ENCODE data around the gene C13orf46. TPM values are rescaled to one million over a fixed set of nuclear protein-coding genes. Genes with fewer than 3 reads are reported as not detected.
A peak's percentile ranks its signal among the peaks of the same experiment; 100 is the strongest.

Gene C13orf46
- total and polyA plus RNA-seq, 2 of the 8 experiments (the other 6 are each of a cell fraction or from before 2014, with no cell fraction given): 0.23 to 0.28 TPM

DNA sequence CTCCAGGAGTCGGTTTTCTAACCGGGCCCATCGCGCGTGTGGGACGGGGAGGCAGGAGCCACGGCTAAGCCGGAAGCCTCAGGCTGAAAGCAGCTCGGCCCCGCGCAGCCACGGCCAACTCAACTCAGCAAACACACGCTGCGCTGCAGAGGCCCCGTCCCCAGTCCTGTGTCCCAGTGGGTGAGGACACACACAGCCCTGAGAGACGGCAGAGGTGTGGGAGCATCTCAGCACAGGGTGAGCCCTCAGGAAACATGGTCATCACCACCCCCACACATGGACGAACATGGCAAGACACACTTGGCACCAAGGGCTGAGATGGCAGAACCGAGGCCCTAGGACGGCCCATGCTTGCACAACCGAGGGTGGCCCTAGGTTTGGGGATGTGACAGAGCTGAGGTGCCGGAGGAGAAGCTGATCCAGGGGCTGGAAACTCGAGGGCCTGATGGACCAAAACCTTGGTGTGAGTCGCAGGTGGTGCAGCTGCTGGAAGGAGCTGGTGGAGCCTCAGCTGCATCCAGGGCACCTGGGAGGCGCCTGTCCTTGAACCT lies 29.0 kb upstream of the C13orf46 start:
- no peak overlapping the region for H3K18ac ChIP-seq (ENCODE audit: extremely low read depth, low read length)
- H2BK20ac ChIP-seq (ENCODE audit: low read length): no peak overlapping the region
- H2BK5ac ChIP-seq (ENCODE audit: low read depth, low read length): peak overlapping the region; percentile 13; the same call in 1 of the 2 replicates
- no peak overlapping the region for H3K56ac ChIP-seq (replicated peaks; ENCODE audit: insufficient read length, low read depth, low read length)
- H3K14ac ChIP-seq (ENCODE audit: insufficient read length): no peak overlapping the region
- H3K79me1 ChIP-seq (ENCODE audit: low read depth, low read length): no peaks in the 10 kb centered on the region
- H4K91ac ChIP-seq (replicated peaks; ENCODE audit: insufficient read length, low read length): no peak overlapping the region
- peak overlapping the region; percentile 80; the same call in 1 of the 2 replicates for H4K8ac ChIP-seq (ENCODE audit: extremely low read depth, insufficient read depth, low read length)
- ChIA-PET CTCF (ENCODE audit: partially characterized antibody) (interaction anchor here (1.0 to 1.7 kb wide), 4 partner anchors 14 to 278 kb away, joined by 3 to 8 read pairs (median 4); no protein-coding TSS in a partner anchor), POLR2A (ENCODE audit: partially characterized antibody) (interaction anchor here (0.7 kb wide), 1 partner anchor 24 kb away, joined by 3 read pairs; no protein-coding TSS in a partner anchor)
- H3K79me2 ChIP-seq (ENCODE audit: control insufficient read depth in 1 of 2, insufficient read depth in 2 of 2, low read length in 2 of 2): no peaks in the 10 kb centered on the region
- TF ChIP-seq TAF7 (optimal IDR thresholded peaks at IDR 0.05; ENCODE audit: borderline replicate concordance, low read depth, low read length) (no peak), GTF2F1 (IDR thresholded peaks at IDR 0.05; ENCODE audit: borderline replicate concordance, low read depth, low read length) (no peak), BACH1 (IDR thresholded peaks at IDR 0.05; ENCODE audit: low read length) (no peak), ASH2L (IDR thresholded peaks at IDR 0.05; ENCODE audit: low read length) (no peak), KDM5A (IDR thresholded peaks at IDR 0.05; ENCODE audit: low read length) (no peak)
- TF ChIP-seq, protein P1, sequence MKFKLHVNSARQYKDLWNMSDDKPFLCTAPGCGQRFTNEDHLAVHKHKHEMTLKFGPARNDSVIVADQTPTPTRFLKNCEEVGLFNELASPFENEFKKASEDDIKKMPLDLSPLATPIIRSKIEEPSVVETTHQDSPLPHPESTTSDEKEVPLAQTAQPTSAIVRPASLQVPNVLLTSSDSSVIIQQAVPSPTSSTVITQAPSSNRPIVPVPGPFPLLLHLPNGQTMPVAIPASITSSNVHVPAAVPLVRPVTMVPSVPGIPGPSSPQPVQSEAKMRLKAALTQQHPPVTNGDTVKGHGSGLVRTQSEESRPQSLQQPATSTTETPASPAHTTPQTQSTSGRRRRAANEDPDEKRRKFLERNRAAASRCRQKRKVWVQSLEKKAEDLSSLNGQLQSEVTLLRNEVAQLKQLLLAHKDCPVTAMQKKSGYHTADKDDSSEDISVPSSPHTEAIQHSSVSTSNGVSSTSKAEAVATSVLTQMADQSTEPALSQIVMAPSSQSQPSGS (IDR thresholded peaks at IDR 0.05; ENCODE audit: low read length): no peak
- no peak overlapping the region for H3K4ac ChIP-seq (replicated peaks; ENCODE audit: insufficient read length, low read depth, low read length)
- peaks cover 0 to 8% of the 10 kb centered on the region in 2 experiments for H4K20me1 ChIP-seq (replicated peaks in 1 of 2; ENCODE audit: control insufficient read depth in 1 of 2, insufficient read depth in 2 of 2, low read length in 2 of 2)
- H2BK12ac ChIP-seq (ENCODE audit: low read depth, low read length): no peak overlapping the region
- no peak overlapping the region for H2AFZ ChIP-seq (ENCODE audit: low read length)
- H3K36me3 ChIP-seq (ENCODE audit: control insufficient read depth in 2 of 4, insufficient read depth in 4 of 4, low read length in 3 of 4): peaks cover 0 to 2% (median 0%) of the 10 kb centered on the region in 4 experiments; a peak in 1 of 8 replicates
- no peak overlapping the region for H3K4me2 ChIP-seq (ENCODE audit: insufficient read depth in 1 of 2, low read depth in 2 of 2, low read length in 2 of 2)
- no peak overlapping the region for H4K5ac ChIP-seq (ENCODE audit: insufficient read length, low read depth, low read length)
- H2BK15ac ChIP-seq (ENCODE audit: low read length): no peak overlapping the region; the same call in 1 of the 2 replicates
- no peaks in the 10 kb centered on the region for H3K27me3 ChIP-seq (replicated peaks in 1 of 4; ENCODE audit: control insufficient read depth in 3 of 4, extremely low read depth in 1 of 4, insufficient read depth in 3 of 4, low read length in 3 of 4)
- no peaks in the 10 kb centered on the region for H3K23me2 ChIP-seq (ENCODE audit: low read depth, low read length)
- H2AK5ac ChIP-seq (ENCODE audit: low read depth, low read length): no peak overlapping the region
- no peak overlapping the region for H3K27ac ChIP-seq (ENCODE audit: low read depth, low read length)
- no peak overlapping the region for H3K9ac ChIP-seq (replicated peaks in 1 of 4; ENCODE audit: extremely low read depth in 1 of 4, low read depth in 3 of 4, low read length in 3 of 4)
- no peak overlapping the region for H3K23ac ChIP-seq (ENCODE audit: insufficient read length)
- FAIRE-seq (no peak), DNase-seq (ENCODE audit: low read depth in 1 of 2, low spot score in 2 of 2) (no peak)
- WGBS, 2 experiments (ENCODE audit: extremely low coverage in 1 of 2, insufficient coverage in 1 of 2, insufficient read length in 1 of 2, insufficient replicate concordance in 2 of 2, low coverage in 1 of 2, low lambda C conversion rate in 2 of 2, missing lambda C conversion rate in 1 of 2): 89% methylated on average over 24 of the region's 24 CpGs; no CpG with 5 or more reads in 1 of the 2 experiments
- H3K4me3 ChIP-seq (ENCODE audit: extremely low read depth in 1 of 4, insufficient read depth in 2 of 4, low read depth in 3 of 4, low read length in 4 of 4): no peak overlapping the region
- H3K4me1 ChIP-seq (replicated peaks in 1 of 4; ENCODE audit: control insufficient read depth in 3 of 4, insufficient read depth in 4 of 4, low read length in 3 of 4): no peaks in the 10 kb centered on the region; a peak in 1 of 7 replicates
- no peaks in the 10 kb centered on the region for H3K9me3 ChIP-seq (ENCODE audit: insufficient read depth in 2 of 2, low read depth in 1 of 2, low read length in 1 of 2)
- H2BK120ac ChIP-seq (replicated peaks; ENCODE audit: low read depth, low read length): no peak overlapping the region

Data from H1 (cell line).